GM19238 (cell line): ENCODE measurements around the gene UTP11.

Experiments
- DNase-seq: peaks from one replicate; pipeline ENCODE4 v3.0.0; 2011; ENCODE audit warnings: low spot score; ENCODE audit not compliant: insufficient read length

The UTP11 gene

DNA sequence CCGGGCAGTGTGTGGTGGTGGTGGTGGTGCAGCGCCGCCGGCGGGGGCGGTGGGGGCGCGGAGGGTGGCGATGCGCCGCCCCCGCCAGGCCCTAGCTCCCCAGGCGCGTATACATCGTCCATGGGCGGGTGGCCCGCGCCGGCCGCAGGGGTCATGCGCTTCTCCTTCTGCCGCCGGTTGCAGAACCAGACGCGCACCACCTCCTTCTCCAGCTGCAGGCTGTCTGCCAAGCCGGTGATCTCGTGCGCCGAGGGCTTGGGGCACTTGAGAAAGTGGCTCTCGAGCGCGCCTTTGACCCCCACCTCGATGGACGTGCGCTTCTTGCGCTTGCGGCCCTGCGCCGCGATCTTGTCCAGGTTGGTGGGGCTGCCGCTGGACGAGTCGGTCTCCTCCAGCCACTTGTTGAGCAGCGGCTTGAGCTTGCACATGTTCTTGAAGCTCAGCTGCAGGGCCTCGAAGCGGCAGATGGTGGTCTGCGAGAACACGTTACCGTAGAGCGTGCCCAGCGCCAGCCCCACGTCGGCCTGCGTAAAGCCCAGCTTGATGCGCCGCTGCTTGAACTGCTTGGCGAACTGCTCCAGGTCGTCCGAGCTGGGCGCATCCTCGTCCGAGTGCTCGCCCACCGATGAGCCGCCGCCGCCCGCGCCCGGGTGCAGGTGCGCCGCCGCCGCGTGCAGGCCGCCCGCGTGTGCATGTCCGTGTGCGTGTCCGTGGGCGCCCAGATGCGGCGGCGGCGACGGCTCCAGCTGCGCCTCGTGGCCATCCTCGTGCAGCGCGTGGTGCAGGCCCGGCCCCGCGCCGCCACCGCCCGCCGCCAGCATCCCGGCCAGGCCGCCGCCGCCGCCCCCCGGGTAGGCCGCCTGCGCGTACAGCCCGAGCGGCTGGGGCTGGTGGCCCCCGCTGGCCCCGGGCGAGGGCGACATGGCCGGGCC is 33.1 kb downstream of the UTP11 start:
- DNase-seq, result no peak

- no peak for DNase-seq
Observed at GRCh38 chr1:38046333-38046883, 33.9 kb downstream of the UTP11 start, which contains the start of gene POU3F1. TSS of gene POU3F1 (minus strand) at chr1:38046793. CDS start at chr1:38046743, 50 bp downstream.

DNA sequence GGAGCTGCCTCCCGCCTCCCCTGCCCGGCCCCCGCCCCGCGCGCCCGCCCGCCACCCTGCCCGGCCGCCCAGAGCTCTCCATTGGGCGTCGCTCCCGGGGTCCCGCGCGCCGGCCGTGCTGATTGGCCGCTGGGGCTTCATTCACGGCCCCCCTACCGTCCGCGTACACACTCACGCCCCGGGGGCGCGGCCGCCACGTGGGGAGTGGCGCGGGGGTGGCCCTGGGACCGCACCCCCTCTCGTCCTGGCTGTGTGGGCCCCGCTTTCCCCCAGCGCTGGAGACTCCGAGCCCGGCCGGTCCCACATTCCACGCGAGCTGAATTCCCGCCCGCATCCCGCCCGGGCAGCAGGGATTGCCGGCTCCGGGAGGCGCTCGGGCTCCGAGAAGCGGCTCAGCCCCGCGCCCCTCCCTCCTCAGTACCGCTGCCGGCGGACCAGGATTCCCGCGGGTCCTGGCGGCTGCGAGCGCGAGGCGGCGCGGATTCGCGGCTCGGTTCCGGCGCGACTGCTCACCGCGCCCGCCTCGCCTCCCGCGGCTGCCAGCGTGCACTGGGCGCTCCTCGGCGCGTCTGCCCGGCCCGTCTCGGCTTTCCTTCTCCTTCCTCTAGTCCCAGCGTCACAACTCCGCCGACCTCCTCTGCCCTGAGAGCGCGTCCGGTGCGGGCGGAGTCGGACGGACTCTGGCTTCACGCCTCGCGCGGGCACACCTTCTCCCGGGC is 34.5 kb downstream of the UTP11 start:
- DNase-seq, result peak; percentile 89

GRCh38 chr1:38047603-38048141 is 35.1 kb downstream of the UTP11 start:
- DNase-seq, result peak; percentile 34

- DNase-seq, result no peak
Observed at GRCh38 chr1:38050397-38051078, 38.0 kb downstream of the UTP11 start.

DNA sequence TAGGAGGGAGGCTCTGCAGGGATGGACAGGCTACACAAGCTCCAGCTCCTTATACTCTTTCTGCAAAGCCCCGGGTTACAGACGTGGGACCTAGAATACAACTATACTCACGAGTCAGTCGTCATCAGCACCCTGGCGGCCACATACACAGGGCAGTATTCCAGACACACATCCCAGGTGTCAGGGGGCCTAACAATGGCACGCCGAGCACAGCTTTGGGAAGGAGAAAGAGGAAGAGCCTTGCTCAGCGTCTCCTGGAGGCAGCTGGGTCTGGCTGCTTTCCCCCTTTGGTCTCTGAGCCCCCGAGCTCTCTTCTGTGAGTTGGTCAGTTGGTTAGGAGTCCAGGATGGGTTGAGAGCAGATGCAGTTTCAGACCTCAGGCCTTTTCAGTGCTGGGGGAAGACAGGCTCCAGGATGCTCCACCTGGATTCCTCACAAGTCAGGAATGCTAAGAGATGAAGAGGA is 38.6 kb downstream of the UTP11 start:
- no peak for DNase-seq

GRCh38 chr1:38052750-38053415 is 40.3 kb downstream of the UTP11 start:
- peak; percentile 55 for DNase-seq

GRCh38 chr1:38053416-38054091 is 41.0 kb downstream of the UTP11 start:
- no peak for DNase-seq

GRCh38 chr1:38055398-38055797 is 42.9 kb downstream of the UTP11 start:
- DNase-seq, result no peak

DNA sequence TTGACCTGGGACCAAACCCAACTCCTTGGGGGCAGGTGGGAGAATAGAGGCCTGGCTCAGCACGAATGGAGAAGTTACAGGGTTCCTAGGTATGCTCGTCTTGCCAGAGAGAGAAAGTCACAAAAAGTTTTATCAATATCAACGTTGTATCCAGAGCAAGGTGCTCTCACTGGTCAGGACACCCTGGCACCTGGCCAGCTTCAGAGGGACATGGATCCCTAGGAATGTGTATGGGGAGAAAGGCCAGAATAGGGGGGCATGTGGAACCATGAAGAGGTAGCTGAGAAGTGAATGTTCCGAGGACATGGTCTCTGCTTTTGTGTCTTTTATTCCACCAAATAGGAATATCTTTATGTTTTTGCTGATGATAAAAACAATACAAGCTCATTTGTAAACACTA is 43.4 kb downstream of the UTP11 start:
- DNase-seq, result no peak

- no peak for DNase-seq
Observed at GRCh38 chr1:38059635-38060250, 47.2 kb downstream of the UTP11 start.

- no peak for DNase-seq
Observed at GRCh38 chr1:38060498-38060897, 48.0 kb downstream of the UTP11 start.

DNA sequence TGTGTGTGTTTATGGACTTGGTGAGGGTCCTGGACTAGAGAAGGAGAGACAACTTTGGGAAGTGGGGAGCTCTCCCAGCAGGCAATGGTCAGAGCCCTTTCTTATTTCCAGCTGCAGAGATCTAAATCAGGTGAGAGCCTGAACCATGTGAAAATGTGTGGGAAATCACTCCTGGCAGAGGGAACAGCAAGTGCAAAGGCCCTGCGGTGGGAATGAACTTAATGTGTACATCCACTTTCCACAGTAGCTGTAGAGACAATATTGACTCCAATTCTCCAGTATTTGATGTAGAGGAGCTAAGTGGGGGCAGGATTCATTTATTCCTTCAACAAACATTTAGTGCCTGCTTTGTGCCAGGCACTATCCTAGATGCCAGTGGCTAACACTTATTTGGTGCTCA is 48.8 kb downstream of the UTP11 start:
- DNase-seq, result no peak

DNA sequence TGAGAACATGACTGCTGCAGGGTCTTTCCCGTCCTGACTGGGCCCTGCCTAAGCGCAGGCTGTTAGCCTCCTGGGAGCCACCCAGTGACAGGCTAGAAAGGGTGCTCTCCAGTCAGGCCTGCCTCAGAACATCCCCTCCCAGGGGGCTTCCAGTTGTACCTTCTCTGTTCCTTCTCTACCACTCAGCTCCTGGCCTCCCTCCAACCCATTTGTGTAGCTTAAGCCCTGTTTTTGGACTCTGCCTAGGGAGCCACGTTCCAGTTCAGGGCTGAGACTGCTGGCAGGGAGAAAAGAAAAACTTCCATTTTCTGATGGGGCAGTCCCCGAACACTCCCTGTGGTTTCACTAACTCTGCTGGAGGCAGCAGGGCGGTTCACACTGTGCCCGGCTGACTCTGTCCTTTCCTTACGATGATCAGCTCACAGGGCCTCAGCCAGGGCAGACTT is 49.4 kb downstream of the UTP11 start:
- peak; percentile 59 for DNase-seq

DNA sequence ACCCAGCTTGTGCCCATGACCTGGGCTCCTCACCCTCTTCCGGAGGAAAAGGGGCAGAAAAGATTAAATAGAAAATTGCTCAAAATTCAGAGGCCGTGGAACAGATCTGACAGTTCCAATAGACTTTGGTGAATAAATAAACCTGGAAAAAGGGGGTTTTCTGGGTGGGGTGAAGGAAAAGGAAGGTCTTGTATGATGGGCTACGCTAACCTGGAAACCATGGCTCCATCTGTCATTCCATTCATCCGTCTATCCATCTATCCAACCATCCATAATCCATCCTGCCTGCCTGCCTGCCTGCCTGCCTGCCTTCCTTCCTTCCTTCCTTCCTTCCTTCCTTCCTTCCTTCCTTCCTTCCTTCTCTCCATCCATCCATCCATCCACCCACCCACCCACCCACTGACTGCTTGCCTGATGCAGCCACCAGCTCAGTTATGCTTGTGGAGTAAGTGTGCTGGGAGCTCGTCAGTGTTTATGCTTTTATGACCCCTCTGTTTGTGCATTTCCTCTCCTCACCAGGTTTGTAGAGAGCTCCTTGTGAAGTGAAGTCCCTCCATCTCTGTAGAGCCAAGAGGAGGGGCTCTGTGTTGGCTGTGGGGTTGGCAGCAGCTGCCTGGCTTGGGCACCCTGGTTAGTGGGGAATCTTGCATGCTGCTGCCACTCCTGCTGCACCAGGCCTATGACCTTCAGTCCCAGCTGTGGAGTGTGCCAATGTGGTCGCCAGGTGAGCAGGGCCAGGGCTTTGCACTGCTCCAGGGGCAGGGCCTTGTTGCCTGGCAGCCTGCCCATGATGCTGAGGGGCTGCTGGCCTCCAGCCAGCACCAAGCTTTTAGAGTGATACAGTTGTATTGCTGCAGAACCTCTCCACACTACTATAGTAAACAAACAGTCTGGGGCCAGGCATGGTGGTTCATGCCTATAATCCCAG is 50.1 kb downstream of the UTP11 start:
- no peak for DNase-seq

DNA sequence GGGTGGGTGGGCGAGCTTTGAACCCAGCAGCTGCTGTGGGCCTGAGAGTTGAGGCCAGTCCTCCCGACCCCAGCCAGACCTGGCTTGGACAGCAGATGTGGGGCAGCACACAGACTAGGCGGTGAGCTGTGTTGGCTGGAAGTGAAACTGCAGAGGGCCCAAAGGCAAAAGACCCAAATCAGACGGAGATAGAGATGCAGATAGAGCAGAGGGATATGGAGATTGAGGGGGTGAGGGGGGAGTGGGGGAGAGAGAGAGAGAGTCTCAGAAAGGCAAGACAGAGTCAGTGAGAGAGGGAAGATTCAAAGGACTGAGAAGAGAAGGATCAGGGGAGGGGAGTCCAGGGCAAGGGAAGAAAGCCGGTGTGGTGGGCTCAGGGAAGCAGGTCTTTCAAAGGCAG is 51.1 kb downstream of the UTP11 start:
- DNase-seq, result no peak

- DNase-seq, result no peak
Observed at GRCh38 chr1:38064197-38064903, 51.8 kb downstream of the UTP11 start.
